Stimulated activated CD4-positive, alpha-beta T cell treated with anti-CD3 and anti-CD28 coated beads, Interleukin-12 subunit alpha, Interleukin-12 subunit beta, amount 100 ng/mL, for 24 hours (primary cell): ENCODE data around the gene PCDHB11.
"Not testable (repeated sequence)": the region's sequence is repeated elsewhere in the genome, so short reads cannot be mapped to it uniquely, and the experiment has no call there.

Source experiments
- DNase-seq, 2 experiments: peaks; one replicate each; pipeline ENCODE4 v3.0.0-alpha.2; 2020; ENCODE audit warnings: low read depth in 2 of 2

PCDHB11 gene

GRCh38 chr5:141186897-141187512, 12.4 kb upstream of the PCDHB11 start, which contains the start of gene PCDHB9:
Gene PCDHB9, plus strand, starts transcription at chr5:141187161. Its CDS starts 158 bp downstream, at chr5:141187319.
- no peak for DNase-seq

DNA sequence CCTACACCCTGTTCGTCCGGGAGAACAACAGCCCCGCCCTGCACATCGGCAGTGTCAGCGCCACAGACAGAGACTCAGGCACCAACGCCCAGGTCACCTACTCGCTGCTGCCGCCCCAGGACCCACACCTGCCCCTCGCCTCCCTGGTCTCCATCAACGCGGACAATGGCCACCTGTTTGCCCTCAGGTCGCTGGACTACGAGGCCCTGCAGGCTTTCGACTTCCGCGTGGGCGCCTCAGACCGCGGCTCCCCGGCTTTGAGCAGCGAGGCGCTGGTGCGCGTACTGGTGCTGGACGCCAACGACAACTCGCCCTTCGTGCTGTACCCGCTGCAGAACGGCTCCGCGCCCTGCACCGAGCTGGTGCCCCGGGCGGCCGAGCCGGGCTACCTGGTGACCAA, 10.7 kb upstream of the PCDHB11 start:
- DNase-seq: not testable (repeated sequence)

DNA sequence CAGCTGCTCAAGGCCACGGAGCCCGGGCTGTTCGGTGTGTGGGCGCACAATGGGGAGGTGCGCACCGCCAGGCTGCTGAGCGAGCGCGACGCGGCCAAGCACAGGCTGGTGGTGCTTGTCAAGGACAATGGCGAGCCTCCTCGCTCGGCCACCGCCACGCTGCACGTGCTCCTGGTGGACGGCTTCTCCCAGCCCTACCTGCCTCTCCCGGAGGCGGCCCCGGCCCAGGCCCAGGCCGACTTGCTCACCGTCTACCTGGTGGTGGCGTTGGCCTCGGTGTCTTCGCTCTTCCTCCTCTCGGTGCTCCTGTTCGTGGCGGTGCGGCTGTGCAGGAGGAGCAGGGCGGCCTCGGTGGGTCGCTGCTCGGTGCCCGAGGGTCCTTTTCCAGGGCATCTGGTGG, 10.3 kb upstream of the PCDHB11 start:
- not testable (repeated sequence) for DNase-seq

DNA sequence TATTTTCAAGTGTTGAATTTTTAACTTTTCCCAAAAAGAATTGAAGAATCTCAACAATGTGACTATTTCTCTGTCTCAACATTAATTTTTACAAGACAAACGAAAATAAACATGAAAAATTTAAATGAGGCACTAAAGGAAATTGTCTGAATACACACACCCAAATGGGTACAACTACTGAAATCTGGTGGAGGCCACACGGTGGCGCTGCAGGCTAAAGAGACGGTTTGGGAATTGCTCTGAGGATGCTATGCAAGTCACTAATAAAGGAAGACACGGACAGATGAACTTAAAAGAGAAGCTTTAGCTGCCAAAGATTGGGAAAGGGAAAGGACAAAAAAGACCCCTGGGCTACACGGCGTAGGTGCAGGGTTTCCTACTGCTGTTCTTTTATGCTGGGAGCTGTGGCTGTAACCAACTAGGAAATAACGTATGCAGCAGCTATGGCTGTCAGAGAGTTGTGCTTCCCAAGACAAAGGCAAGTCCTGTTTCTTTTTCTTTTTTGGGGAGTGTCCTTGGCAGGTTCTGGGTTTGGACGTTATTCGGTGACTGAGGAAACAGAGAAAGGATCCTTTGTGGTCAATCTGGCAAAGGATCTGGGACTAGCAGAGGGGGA, 7.2 kb upstream of the PCDHB11 start, which contains the start of gene PCDHB10:
Gene PCDHB10, plus strand, starts transcription at position 244 of the 616 bp plus-strand sequence. Its CDS starts 200 bp downstream, at position 444.
- no peak for DNase-seq

DNA sequence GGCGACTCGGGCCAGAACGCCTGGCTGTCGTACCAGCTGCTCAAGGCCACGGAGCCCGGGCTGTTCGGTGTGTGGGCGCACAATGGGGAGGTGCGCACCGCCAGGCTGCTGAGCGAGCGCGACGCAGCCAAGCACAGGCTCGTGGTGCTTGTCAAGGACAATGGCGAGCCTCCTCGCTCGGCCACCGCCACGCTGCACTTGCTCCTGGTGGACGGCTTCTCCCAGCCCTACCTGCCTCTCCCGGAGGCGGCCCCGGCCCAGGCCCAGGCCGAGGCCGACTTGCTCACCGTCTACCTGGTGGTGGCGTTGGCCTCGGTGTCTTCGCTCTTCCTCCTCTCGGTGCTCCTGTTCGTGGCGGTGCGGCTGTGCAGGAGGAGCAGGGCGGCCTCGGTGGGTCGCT, 5.1 kb upstream of the PCDHB11 start:
- not testable (repeated sequence) for DNase-seq

DNA sequence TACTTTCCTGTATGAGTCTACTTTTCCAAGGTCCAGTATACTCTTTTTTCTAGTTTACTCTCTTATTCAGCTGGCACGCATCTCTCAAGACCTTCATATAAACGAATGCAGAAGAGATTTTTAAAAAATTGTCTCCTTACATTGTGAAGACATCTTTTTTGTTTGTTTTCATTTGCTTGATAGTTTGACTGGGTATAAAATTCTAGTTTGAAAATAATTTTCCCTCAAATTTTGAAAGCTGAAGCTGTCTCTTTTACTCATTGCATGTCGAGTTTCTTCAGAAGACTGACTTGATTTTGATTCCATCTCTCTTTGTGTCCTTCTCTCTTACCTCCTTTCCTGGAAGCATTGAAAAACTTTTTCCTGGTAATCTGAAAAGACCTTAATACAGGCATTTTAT, 3.1 kb upstream of the PCDHB11 start:
- no peak for DNase-seq

- not testable (repeated sequence) for DNase-seq
These were observed 1.7 kb downstream of the PCDHB11 start for GRCh38 chr5:141201126-141201525.

DNA sequence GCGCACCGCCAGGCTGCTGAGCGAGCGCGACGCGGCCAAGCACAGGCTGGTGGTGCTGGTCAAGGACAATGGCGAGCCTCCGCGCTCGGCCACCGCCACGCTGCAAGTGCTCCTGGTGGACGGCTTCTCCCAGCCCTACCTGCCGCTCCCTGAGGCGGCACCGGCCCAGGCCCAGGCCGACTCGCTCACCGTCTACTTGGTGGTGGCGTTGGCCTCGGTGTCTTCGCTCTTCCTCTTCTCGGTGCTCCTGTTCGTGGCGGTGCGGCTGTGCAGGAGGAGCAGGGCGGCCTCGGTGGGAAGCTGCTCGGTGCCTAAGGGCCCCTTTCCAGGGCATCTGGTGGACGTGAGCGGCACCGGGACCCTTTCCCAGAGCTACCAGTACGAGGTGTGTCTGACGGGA, 2.2 kb downstream of the PCDHB11 start:
- DNase-seq: not testable (repeated sequence)

DNA sequence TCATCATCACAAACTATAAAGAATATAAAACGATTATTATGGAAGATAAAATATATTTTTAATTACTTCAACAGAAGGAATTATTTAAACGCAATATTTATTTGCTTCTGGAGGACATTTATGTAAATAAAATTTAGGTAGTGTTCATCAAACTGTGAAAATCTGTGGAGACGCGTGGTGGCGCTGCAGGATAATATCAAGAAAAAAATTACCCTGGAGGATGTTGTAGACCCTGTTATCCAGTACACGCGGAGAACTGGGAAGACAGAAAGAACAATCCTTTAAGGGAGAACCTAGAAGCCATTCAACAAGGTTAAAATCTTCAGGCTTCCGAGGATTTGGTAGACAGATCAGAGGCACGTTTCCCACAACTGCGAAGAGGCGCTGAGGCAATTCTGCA, 9.1 kb downstream of the PCDHB11 start, which contains the start of gene PCDHB12:
Gene PCDHB12, plus strand, starts transcription at position 242 of the 400 bp plus-strand sequence. CDS start 189 bp downstream, outside the sequence.
- DNase-seq: no peak

DNA sequence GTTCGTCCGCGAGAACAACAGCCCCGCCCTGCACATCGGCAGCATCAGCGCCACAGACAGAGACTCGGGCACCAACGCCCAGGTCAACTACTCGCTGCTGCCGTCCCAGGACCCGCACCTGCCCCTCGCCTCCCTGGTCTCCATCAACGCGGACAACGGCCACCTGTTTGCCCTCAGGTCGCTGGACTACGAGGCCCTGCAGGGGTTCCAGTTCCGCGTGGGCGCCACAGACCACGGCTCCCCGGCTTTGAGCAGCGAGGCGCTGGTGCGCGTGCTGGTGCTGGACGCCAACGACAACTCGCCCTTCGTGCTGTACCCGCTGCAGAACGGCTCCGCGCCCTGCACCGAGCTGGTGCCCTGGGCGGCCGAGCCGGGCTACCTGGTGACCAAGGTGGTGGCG, 10.9 kb downstream of the PCDHB11 start:
- DNase-seq: not testable (repeated sequence)

- not testable (repeated sequence) for DNase-seq
These were observed 11.4 kb downstream of the PCDHB11 start for GRCh38 chr5:141210849-141211248.

GRCh38 chr5:141213656-141214339, 14.4 kb downstream of the PCDHB11 start, which contains the start of gene PCDHB13:
Gene PCDHB13, plus strand, starts transcription at chr5:141213919. Its CDS starts 205 bp downstream, at chr5:141214124.
- DNase-seq: not testable (repeated sequence)

GRCh38 chr5:141214583-141214982, 15.2 kb downstream of the PCDHB11 start:
- not testable (repeated sequence) for DNase-seq

DNA sequence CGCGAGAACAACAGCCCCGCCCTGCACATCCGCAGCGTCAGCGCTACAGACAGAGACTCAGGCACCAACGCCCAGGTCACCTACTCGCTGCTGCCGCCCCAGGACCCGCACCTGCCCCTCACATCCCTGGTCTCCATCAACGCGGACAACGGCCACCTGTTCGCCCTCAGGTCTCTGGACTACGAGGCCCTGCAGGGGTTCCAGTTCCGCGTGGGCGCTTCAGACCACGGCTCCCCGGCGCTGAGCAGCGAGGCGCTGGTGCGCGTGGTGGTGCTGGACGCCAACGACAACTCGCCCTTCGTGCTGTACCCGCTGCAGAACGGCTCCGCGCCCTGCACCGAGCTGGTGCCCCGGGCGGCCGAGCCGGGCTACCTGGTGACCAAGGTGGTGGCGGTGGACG, 16.1 kb downstream of the PCDHB11 start:
- DNase-seq: not testable (repeated sequence)

DNA sequence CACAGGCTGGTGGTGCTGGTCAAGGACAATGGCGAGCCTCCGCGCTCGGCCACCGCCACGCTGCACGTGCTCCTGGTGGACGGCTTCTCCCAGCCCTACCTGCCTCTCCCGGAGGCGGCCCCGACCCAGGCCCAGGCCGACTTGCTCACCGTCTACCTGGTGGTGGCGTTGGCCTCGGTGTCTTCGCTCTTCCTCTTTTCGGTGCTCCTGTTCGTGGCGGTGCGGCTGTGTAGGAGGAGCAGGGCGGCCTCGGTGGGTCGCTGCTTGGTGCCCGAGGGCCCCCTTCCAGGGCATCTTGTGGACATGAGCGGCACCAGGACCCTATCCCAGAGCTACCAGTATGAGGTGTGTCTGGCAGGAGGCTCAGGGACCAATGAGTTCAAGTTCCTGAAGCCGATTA, 16.6 kb downstream of the PCDHB11 start:
- DNase-seq: not testable (repeated sequence)

- DNase-seq: no peak
These were observed 23.8 kb downstream of the PCDHB11 start, which contains the start of gene PCDHB14 for GRCh38 chr5:141223112-141223783. Gene PCDHB14, plus strand, starts transcription at chr5:141223343. Its CDS starts 163 bp downstream, at chr5:141223506.

DNA sequence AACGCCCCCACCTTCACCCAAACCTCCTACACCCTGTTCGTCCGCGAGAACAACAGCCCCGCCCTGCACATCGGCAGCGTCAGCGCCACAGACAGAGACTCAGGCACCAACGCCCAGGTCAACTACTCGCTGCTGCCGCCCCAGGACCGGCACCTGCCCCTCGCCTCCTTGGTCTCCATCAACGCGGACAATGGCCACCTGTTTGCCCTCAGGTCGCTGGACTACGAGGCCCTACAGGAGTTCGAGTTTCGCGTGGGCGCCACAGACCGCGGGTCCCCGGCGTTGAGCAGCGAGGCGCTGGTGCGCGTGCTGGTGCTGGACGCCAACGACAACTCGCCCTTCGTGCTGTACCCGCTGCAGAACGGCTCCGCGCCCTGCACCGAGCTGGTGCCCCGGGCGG, 25.4 kb downstream of the PCDHB11 start:
- DNase-seq: not testable (repeated sequence)

GRCh38 chr5:141225421-141225820, 26.0 kb downstream of the PCDHB11 start:
- DNase-seq: not testable (repeated sequence)

DNA sequence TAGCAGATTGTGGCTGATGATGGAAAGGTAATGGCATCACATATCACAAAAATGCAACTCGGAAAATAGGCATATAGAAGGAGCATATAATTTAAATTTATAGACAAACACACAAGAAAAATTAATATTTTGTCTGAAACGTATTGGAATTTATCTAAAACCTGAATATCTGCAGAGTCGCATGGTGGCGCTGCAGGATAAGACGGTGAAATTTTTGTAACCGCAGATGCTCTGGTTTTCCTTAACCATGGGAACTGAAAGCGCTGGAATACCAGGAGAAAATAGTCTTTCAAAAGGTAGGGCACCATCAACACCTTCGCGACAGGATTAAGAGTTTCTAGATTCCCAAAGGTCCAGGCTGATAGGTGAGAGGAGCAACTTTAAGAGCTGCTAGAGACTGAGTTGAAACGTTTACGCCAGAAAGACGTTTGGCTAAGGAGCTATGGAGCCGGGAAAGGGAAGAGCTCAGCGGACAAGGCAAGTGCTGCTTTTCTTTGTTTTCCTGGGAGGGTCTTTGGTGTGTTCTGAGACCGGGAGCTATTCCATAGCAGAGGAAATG, 34.8 kb downstream of the PCDHB11 start:
- DNase-seq: no peak

DNA sequence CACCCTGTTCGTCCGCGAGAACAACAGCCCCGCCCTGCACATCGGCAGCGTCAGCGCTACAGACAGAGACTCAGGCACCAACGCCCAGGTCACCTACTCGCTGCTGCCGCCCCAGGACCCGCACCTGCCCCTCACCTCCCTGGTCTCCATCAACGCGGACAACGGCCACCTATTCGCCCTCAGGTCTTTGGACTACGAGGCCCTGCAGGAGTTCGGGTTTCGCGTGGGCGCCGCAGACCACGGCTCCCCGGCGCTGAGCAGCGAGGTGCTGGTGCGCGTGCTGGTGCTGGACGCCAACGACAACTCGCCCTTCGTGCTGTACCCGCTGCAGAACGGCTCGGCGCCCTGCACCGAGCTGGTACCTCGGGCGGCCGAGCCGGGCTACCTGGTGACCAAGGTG, 36.5 kb downstream of the PCDHB11 start:
- DNase-seq: not testable (repeated sequence)
